AG04449 (cell line): ENCODE results near the gene C1orf226.

Source experiments
- CTCF ChIA-PET: fragments of 350-600 bp; formaldehyde crosslinking; extraction: SDS; loops from one replicate; lab custom pipeline; 2021; ENCODE audit warnings: antibody characterized with exemption; lab: Yijun Ruan, JAX
- POLR2A ChIA-PET: fragments of 400-600, 350-600 bp; formaldehyde crosslinking; extraction: SDS; loops from one replicate; lab custom pipeline; 2020; ENCODE audit warnings: antibody characterized with exemption, inconsistent platforms; lab: Yijun Ruan, JAX
- DNase-seq: peaks from one replicate; pipeline ENCODE4 v3.0.0-alpha.2; 2010; ENCODE audit warnings: low read depth, low spot score
- H3K4me3 ChIP-seq: 2 replicates; pipeline ENCODE4 v1.5.1; 2011; ENCODE audit warnings: low read depth, mild to moderate bottlenecking, control low read depth, low read length
- TF ChIP-seq, protein P1 (sequence below): IDR thresholded peaks from one replicate; pipeline ENCODE4 v1.5.1; 2011; ENCODE audit warnings: mild to moderate bottlenecking, moderate library complexity, low read length, control low read depth, inconsistent platforms; ENCODE audit not compliant: insufficient read depth; ENCODE audit errors: missing control alignments

The C1orf226 gene

DNA sequence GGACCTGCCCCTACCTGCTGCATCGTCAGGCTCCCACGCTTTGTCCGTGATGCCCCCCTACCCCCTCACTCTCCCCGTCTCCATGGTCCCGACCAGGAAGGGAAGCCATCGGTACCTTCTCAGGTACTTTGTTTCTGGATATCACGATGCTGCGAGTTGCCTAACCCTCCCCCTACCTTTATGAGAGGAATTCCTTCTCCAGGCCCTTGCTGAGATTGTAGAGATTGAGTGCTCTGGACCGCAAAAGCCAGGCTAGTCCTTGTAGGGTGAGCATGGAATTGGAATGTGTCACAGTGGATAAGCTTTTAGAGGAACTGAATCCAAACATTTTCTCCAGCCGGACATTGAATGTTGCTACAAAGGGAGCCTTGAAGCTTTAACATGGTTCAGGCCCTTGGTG lies 13.8 kb upstream of the C1orf226 start:
- CTCF ChIA-PET, result interaction anchor here (2.3 kb wide), 1 partner anchor 11 kb away, joined by 14 read pairs; no protein-coding TSS in a partner anchor
- TF ChIP-seq, protein P1, sequence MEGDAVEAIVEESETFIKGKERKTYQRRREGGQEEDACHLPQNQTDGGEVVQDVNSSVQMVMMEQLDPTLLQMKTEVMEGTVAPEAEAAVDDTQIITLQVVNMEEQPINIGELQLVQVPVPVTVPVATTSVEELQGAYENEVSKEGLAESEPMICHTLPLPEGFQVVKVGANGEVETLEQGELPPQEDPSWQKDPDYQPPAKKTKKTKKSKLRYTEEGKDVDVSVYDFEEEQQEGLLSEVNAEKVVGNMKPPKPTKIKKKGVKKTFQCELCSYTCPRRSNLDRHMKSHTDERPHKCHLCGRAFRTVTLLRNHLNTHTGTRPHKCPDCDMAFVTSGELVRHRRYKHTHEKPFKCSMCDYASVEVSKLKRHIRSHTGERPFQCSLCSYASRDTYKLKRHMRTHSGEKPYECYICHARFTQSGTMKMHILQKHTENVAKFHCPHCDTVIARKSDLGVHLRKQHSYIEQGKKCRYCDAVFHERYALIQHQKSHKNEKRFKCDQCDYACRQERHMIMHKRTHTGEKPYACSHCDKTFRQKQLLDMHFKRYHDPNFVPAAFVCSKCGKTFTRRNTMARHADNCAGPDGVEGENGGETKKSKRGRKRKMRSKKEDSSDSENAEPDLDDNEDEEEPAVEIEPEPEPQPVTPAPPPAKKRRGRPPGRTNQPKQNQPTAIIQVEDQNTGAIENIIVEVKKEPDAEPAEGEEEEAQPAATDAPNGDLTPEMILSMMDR, result no peak

DNA sequence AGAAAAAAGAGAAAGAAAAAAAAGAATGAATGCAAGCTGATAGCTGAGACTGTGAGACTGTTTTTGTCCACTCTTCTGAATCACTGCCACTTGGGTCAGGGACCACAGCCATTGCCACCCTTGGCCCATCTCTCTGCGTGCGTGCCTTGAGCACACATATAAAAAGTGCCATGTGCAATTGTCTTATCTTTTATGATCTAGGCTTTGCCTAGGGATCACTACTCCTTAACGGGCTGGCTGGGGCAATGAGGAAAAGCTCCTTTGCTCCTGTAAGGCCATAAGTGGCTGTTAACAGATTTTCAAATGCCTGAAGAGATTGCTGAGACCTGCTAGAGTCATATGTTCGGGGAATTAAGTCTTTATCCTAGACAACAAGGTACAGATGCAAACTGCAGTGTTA lies 13.1 kb upstream of the C1orf226 start:
- no peak overlapping the region for H3K4me3 ChIP-seq
- no peak for DNase-seq
- ChIA-PET POLR2A (no interaction called here), CTCF (interaction anchor here (2.3 kb wide), 1 partner anchor 11 kb away, joined by 14 read pairs; no protein-coding TSS in a partner anchor)
- TF ChIP-seq, protein P1, result no peak

More for the DNA sequence above, 13.8 kb upstream of the C1orf226 start:
- POLR2A ChIA-PET, result no interaction called here
- DNase-seq, result no peak
- H3K4me3 ChIP-seq, result no peak overlapping the region

DNA sequence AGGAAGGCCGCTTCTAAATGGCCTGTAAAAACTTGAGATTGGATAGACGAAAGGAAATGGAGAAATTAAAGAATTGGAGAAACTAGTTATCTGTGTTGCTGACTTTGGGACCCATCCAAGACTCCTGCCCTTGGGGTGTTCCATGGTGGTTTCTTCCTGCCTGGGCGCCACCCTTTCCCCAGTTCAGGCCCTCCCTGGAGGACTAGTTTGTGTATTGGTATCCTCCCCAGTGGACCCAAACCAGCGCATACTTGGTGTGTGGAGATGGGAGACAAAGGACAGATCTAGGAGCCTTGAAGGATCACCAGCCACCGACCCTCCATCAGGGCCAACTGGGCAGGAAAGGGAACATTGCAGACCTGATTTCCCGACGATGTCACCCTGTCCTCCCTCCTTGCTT lies 12.0 kb upstream of the C1orf226 start:
- no peak for DNase-seq
- TF ChIP-seq, protein P1, result no peak
- POLR2A ChIA-PET, result no interaction called here
- no peak overlapping the region for H3K4me3 ChIP-seq
- CTCF ChIA-PET, result interaction anchor here (1.1 kb wide), 1 partner anchor 12 kb away, joined by 3 read pairs; no protein-coding TSS in a partner anchor

DNA sequence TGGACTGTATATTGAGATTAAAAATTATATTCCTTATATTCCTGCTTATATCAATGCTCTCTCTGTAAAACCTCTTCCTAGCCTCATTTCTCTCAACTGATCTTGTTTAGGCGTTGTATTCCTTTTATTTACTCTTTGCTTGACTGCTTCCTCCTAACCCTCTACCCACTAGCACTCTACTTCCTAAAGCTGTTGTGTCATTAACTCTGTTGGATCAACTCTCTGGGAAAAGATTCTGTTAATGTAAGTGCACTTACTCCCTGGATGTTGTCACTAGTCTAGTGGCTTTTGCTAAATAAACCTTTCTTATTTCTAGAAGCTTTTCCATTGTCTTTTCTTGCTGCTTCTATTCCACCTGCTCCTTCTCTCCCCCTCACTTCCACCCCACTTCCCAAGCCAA lies 11.4 kb upstream of the C1orf226 start:
- ChIA-PET POLR2A (no interaction called here), CTCF (interaction anchor here (1.1 kb wide), 1 partner anchor 13 kb away, joined by 3 read pairs; no protein-coding TSS in a partner anchor)
- no peak overlapping the region for H3K4me3 ChIP-seq
- no peak for DNase-seq
- TF ChIP-seq, protein P1, result no peak

DNA sequence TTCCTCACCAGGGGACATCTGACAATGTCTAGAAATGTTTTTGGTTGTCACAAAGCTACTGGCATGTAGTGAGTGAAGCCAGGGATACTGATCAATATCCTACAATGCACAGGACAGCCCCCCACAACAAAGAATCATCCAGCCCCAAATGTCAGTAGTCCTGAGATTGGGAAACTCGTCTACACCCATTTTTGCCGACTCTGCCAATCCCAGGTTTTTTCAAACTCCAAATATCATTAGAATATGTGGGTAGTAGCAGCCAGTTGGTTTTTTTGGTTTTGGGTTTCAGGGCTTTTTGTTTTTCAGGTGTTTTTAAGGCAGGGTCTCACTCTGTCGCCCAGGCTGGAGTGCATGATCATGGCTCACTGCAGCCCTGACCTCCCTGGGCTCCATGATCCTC lies 10.8 kb upstream of the C1orf226 start:
- DNase-seq, result no peak
- POLR2A ChIA-PET, result no interaction called here
- TF ChIP-seq, protein P1, result no peak
- CTCF ChIA-PET, result interaction anchor here (1.1 kb wide), 1 partner anchor 14 kb away, joined by 3 read pairs; no protein-coding TSS in a partner anchor
- no peak overlapping the region for H3K4me3 ChIP-seq

- no peak for DNase-seq
- no peak overlapping the region for H3K4me3 ChIP-seq
- ChIA-PET POLR2A (no interaction called here), CTCF (interaction anchor here (0.9 to 1.6 kb wide), 2 partner anchors 15 to 20 kb away, joined by 5 to 8 read pairs; no protein-coding TSS in a partner anchor)
- TF ChIP-seq, protein P1, result no peak
These were observed 9.9 kb upstream of the C1orf226 start for GRCh38 chr1:162371611-162372010.
